Activated CD4-positive, alpha-beta memory T cell treated with anti-CD3 and anti-CD28 coated beads, Interleukin-2, amount 10 ng/mL, durations not matched to agents 7 days and 5 days (primary cell): ENCODE measurements around the gene PTPRE. TPM values are rescaled to one million over a fixed set of nuclear protein-coding genes. Genes with fewer than 3 reads are reported as not detected.

Experiments used
- CTCF ChIA-PET: fragments of 350-600 bp; sonication (Branson Sonifier 250); formaldehyde crosslinking; loops from one replicate; lab custom pipeline; 2021; ENCODE audit warnings: antibody characterized with exemption, inconsistent platforms; lab: Charles Lee
- POLR2A ChIA-PET: fragments of 350-600 bp; sonication (Branson Sonifier 250); formaldehyde crosslinking; loops from one replicate; lab custom pipeline; 2021; ENCODE audit warnings: antibody characterized with exemption; lab: Charles Lee
- DNase-seq: peaks from one replicate; pipeline ENCODE4 v3.0.0-alpha.2; 2020
- H3K27ac Mint-ChIP-seq: one replicate; pipeline ENCODE4 v1.8.0; 2021; ENCODE audit warnings: mild to moderate bottlenecking, mixed read lengths
- H3K27me3 Mint-ChIP-seq: one replicate; pipeline ENCODE4 v1.8.0; 2021; ENCODE audit warnings: mixed read lengths
- H3K36me3 Mint-ChIP-seq: one replicate; pipeline ENCODE4 v1.8.0; 2021; ENCODE audit warnings: low read depth, mixed read lengths
- H3K4me1 Mint-ChIP-seq: one replicate; pipeline ENCODE4 v1.8.0; 2021; ENCODE audit warnings: mixed read lengths
- H3K4me3 Mint-ChIP-seq: one replicate; pipeline ENCODE4 v1.8.0; 2021; ENCODE audit warnings: mild to moderate bottlenecking, mixed read lengths
- H3K9me3 Mint-ChIP-seq: one replicate; pipeline ENCODE4 v1.8.0; 2021; ENCODE audit warnings: mixed read lengths
- total RNA-seq, 2 experiments: library from RNA; stranded (reverse); gene quantifications; one replicate each; pipeline ENCODE4 v1.2.3, GENCODE V29; 2021

Gene PTPRE
- total RNA-seq, 2 experiments from 2014 or later, result 29.2 to 30.6 TPM

- Mint-ChIP-seq H3K27ac (no peak overlapping the region), H3K36me3 (no peaks in the 10 kb centered on the region), H3K4me1 (peaks cover 26% of the 10 kb centered on the region), H3K4me3 (no peak overlapping the region), H3K9me3 (no peaks in the 10 kb centered on the region), H3K27me3 (peaks cover 21% of the 10 kb centered on the region)
- ChIA-PET CTCF (interaction anchor here (0.6 kb wide), 1 partner anchor 147 kb away, joined by 4 read pairs; no protein-coding TSS in a partner anchor), POLR2A (interaction anchor here (1.1 kb wide), 1 partner anchor 196 kb away, joined by 3 read pairs; no protein-coding TSS in a partner anchor)
- DNase-seq, result no peak
Observed at GRCh38 chr10:127886371-127887051, 20.4 kb upstream of the PTPRE start.

GRCh38 chr10:127887541-127888415 lies 19.1 kb upstream of the PTPRE start:
- no peak overlapping the region for H3K27ac Mint-ChIP-seq
- H3K27me3 Mint-ChIP-seq, result peaks cover 27% of the 10 kb centered on the region
- CTCF ChIA-PET, result interaction anchor here (0.7 to 2.1 kb wide), 5 partner anchors 12 to 1909 kb away, joined by 3 to 6 read pairs (median 4); no protein-coding TSS in a partner anchor
- no peaks in the 10 kb centered on the region for H3K36me3 Mint-ChIP-seq
- H3K4me1 Mint-ChIP-seq, result peaks cover 15% of the 10 kb centered on the region
- no peak overlapping the region for H3K4me3 Mint-ChIP-seq
- DNase-seq, result no peak
- no peaks in the 10 kb centered on the region for H3K9me3 Mint-ChIP-seq
- POLR2A ChIA-PET, result interaction anchor here (1.1 kb wide), 1 partner anchor 194 kb away, joined by 3 read pairs; no protein-coding TSS in a partner anchor

GRCh38 chr10:127888521-127889312 lies 18.2 kb upstream of the PTPRE start:
- peaks cover 31% of the 10 kb centered on the region for H3K27me3 Mint-ChIP-seq
- peaks cover 11% of the 10 kb centered on the region for H3K4me1 Mint-ChIP-seq
- H3K4me3 Mint-ChIP-seq, result no peak overlapping the region
- H3K36me3 Mint-ChIP-seq, result no peaks in the 10 kb centered on the region
- no peak for DNase-seq
- H3K27ac Mint-ChIP-seq, result no peak overlapping the region
- POLR2A ChIA-PET, result no interaction called here
- CTCF ChIA-PET, result interaction anchor here (1.4 to 2.1 kb wide), 3 partner anchors 11 to 181 kb away, joined by 4 to 5 read pairs (median 4); no protein-coding TSS in a partner anchor
- no peaks in the 10 kb centered on the region for H3K9me3 Mint-ChIP-seq

GRCh38 chr10:127889605-127890195 lies 17.2 kb upstream of the PTPRE start:
- ChIA-PET POLR2A (interaction anchor here (1.2 kb wide), 1 partner anchor 9 kb away, joined by 5 read pairs; no protein-coding TSS in a partner anchor), CTCF (interaction anchor here (0.7 to 1.6 kb wide), 4 partner anchors 17 to 180 kb away, joined by 3 to 8 read pairs (median 4); partner anchors contain the start of gene PTPRE)
- peaks cover 13% of the 10 kb centered on the region for H3K4me1 Mint-ChIP-seq
- peaks cover 36% of the 10 kb centered on the region for H3K27me3 Mint-ChIP-seq
- H3K27ac Mint-ChIP-seq, result no peak overlapping the region
- no peaks in the 10 kb centered on the region for H3K9me3 Mint-ChIP-seq
- H3K4me3 Mint-ChIP-seq, result no peak overlapping the region
- no peak for DNase-seq
- H3K36me3 Mint-ChIP-seq, result no peaks in the 10 kb centered on the region

- ChIA-PET CTCF (interaction anchor here (0.7 to 1.6 kb wide), 3 partner anchors 16 to 121 kb away, joined by 3 to 8 read pairs (median 3); partner anchors contain the start of gene PTPRE), POLR2A (interaction anchor here (1.2 kb wide), 1 partner anchor 9 kb away, joined by 5 read pairs; no protein-coding TSS in a partner anchor)
- Mint-ChIP-seq H3K27me3 (peaks cover 38% of the 10 kb centered on the region), H3K4me3 (no peak overlapping the region), H3K36me3 (no peaks in the 10 kb centered on the region), H3K9me3 (no peaks in the 10 kb centered on the region), H3K27ac (no peak overlapping the region), H3K4me1 (peaks cover 18% of the 10 kb centered on the region)
- no peak for DNase-seq
Observed at GRCh38 chr10:127890216-127890615, 16.7 kb upstream of the PTPRE start.

- no peak overlapping the region for H3K27ac Mint-ChIP-seq
- H3K27me3 Mint-ChIP-seq, result peaks cover 35% of the 10 kb centered on the region
- ChIA-PET POLR2A (no interaction called here), CTCF (interaction anchor here (1.6 to 2.0 kb wide), 3 partner anchors 15 to 120 kb away, joined by 6 to 8 read pairs (median 7); partner anchors contain the start of gene PTPRE)
- H3K9me3 Mint-ChIP-seq, result no peaks in the 10 kb centered on the region
- DNase-seq, result no peak
- no peak overlapping the region for H3K4me3 Mint-ChIP-seq
- H3K4me1 Mint-ChIP-seq, result peaks cover 21% of the 10 kb centered on the region
- no peaks in the 10 kb centered on the region for H3K36me3 Mint-ChIP-seq
Observed at GRCh38 chr10:127890832-127891334, 16.0 kb upstream of the PTPRE start.

GRCh38 chr10:127892743-127893142 lies 14.2 kb upstream of the PTPRE start, which contains the start of gene CLRN3:
TSS of gene CLRN3 (minus strand) at chr10:127892941. CDS start at chr10:127892784, 157 bp downstream.
- no peak within 1 kb of the TSS for H3K27ac Mint-ChIP-seq
- CTCF ChIA-PET, result interaction anchor here (1.6 to 2.0 kb wide), 3 partner anchors 14 to 176 kb away, joined by 4 to 7 read pairs (median 6); partner anchors contain the start of gene PTPRE
- peaks cover 17% of the 10 kb centered on the region for H3K4me1 Mint-ChIP-seq
- peaks cover 2% of the 10 kb centered on the region for H3K9me3 Mint-ChIP-seq
- DNase-seq, result no peak
- POLR2A ChIA-PET, result no interaction called here
- H3K27me3 Mint-ChIP-seq, result peaks cover 32% of the 10 kb centered on the region
- no peaks in the 10 kb centered on the region for H3K36me3 Mint-ChIP-seq
- no peak within 1 kb of the TSS for H3K4me3 Mint-ChIP-seq

- Mint-ChIP-seq H3K9me3 (peaks cover 2% of the 10 kb centered on the region), H3K36me3 (peaks cover 5% of the 10 kb centered on the region), H3K4me3 (no peak overlapping the region), H3K27me3 (peaks cover 45% of the 10 kb centered on the region), H3K4me1 (peaks cover 15% of the 10 kb centered on the region), H3K27ac (no peak overlapping the region)
- DNase-seq, result no peak
- CTCF ChIA-PET, result interaction anchor here (1.3 to 2.2 kb wide), 3 partner anchors 117 to 318 kb away, joined by 3 to 7 read pairs (median 6); no protein-coding TSS in a partner anchor
- POLR2A ChIA-PET, result no interaction called here
Observed at GRCh38 chr10:127894146-127894545, 12.8 kb upstream of the PTPRE start.

GRCh38 chr10:127896590-127896989 lies 10.3 kb upstream of the PTPRE start:
- Mint-ChIP-seq H3K36me3 (peaks cover 5% of the 10 kb centered on the region), H3K9me3 (peaks cover 2% of the 10 kb centered on the region), H3K4me1 (peaks cover 19% of the 10 kb centered on the region), H3K27me3 (peaks cover 43% of the 10 kb centered on the region), H3K4me3 (no peak overlapping the region), H3K27ac (no peak overlapping the region)
- ChIA-PET POLR2A (no interaction called here), CTCF (no interaction called here)
- DNase-seq, result no peak

GRCh38 chr10:127897177-127897576 lies 9.7 kb upstream of the PTPRE start:
- POLR2A ChIA-PET, result no interaction called here
- Mint-ChIP-seq H3K36me3 (peaks cover 5% of the 10 kb centered on the region), H3K4me1 (peaks cover 19% of the 10 kb centered on the region), H3K9me3 (peaks cover 2% of the 10 kb centered on the region), H3K4me3 (no peak overlapping the region), H3K27me3 (peaks cover 41% of the 10 kb centered on the region), H3K27ac (no peak overlapping the region)
- DNase-seq, result no peak
- CTCF ChIA-PET, result no interaction called here

- Mint-ChIP-seq H3K9me3 (peaks cover 2% of the 10 kb centered on the region), H3K36me3 (peaks cover 5% of the 10 kb centered on the region), H3K4me3 (no peak overlapping the region), H3K27ac (no peak overlapping the region), H3K27me3 (peaks cover 36% of the 10 kb centered on the region), H3K4me1 (peaks cover 16% of the 10 kb centered on the region)
- CTCF ChIA-PET, result interaction anchor here (0.7 to 1.9 kb wide), 4 partner anchors 12 to 313 kb away, joined by 3 to 4 read pairs (median 4); no protein-coding TSS in a partner anchor
- DNase-seq, result no peak
- POLR2A ChIA-PET, result no interaction called here
Observed at GRCh38 chr10:127899766-127900387, 7.0 kb upstream of the PTPRE start.
